CD4-positive, alpha-beta T cell (primary cell): ENCODE measurements around the gene MEIS1. TPM values are rescaled to one million over a fixed set of nuclear protein-coding genes. Genes with fewer than 3 reads are reported as not detected.

Experiments
- ATAC-seq: fragments of 200-7000 bp; cut with Tn5 transposase; one replicate; pipeline ENCODE4 v1.10.0; 2022; ENCODE audit warnings: mild to moderate bottlenecking; ENCODE audit not compliant: poor library complexity
- CTCF ChIA-PET: fragments of 350-600 bp; sonication (Branson Sonifier 250); formaldehyde crosslinking; loops from one replicate; lab custom pipeline; 2021; ENCODE audit warnings: antibody characterized with exemption, inconsistent platforms; lab: Charles Lee
- POLR2A ChIA-PET: fragments of 350-600 bp; sonication (Branson Sonifier 250); formaldehyde crosslinking; loops from one replicate; lab custom pipeline; 2021; ENCODE audit warnings: antibody characterized with exemption, inconsistent platforms; lab: Charles Lee
- DNase-seq, 14 experiments: peaks; one replicate each; pipeline ENCODE4 v3.0.0-alpha.2; 2013 to 2020; ENCODE audit warnings: mixed read lengths in 2 of 14
- H3K27ac ChIP-seq, 2 donors: one replicate each; pipeline versions ENCODE4 v1.5.1 to v1.7.0; 2013; ENCODE audit warnings: low read length in 2 of 2, low read depth in 1 of 2, mild to moderate bottlenecking in 1 of 2
- H3K27me3 ChIP-seq, 2 experiments: 1 replicate in 1 of 2; 2 replicates in 1 of 2; pipeline versions ENCODE4 v1.6.1 to v1.7.0; 2013; ENCODE audit warnings: low read length in 2 of 2, control low read depth in 1 of 2, mild to moderate bottlenecking in 1 of 2, moderate library complexity in 1 of 2; ENCODE audit not compliant: insufficient read depth in 2 of 2, control insufficient read depth in 1 of 2
- H3K36me3 ChIP-seq: one replicate; pipeline ENCODE4 v1.6.1; 2013; ENCODE audit warnings: low read length, control low read depth; ENCODE audit not compliant: insufficient read depth
- H3K4me1 ChIP-seq: one replicate; pipeline ENCODE4 v1.6.1; 2013; ENCODE audit warnings: low read length, control low read depth; ENCODE audit not compliant: insufficient read depth
- H3K4me3 ChIP-seq: one replicate; pipeline ENCODE4 v1.5.1; 2013; ENCODE audit warnings: mild to moderate bottlenecking, low read length, moderate library complexity
- H3K9me3 ChIP-seq, 2 experiments: 1 replicate in 1 of 2; 2 replicates in 1 of 2; pipeline versions ENCODE4 v1.6.1 to v1.7.0; 2013; ENCODE audit warnings: low read length in 2 of 2, mild to moderate bottlenecking in 2 of 2, control low read depth in 1 of 2, moderate library complexity in 1 of 2; ENCODE audit not compliant: control insufficient read depth in 1 of 2, insufficient read depth in 1 of 2
- H3K27ac Mint-ChIP-seq: one replicate; pipeline ENCODE4 v1.8.0; 2020; ENCODE audit warnings: mixed read lengths
- H3K27me3 Mint-ChIP-seq: one replicate; pipeline ENCODE4 v1.8.0; 2021; ENCODE audit warnings: mixed read lengths
- H3K36me3 Mint-ChIP-seq: one replicate; pipeline ENCODE4 v1.8.0; 2021; ENCODE audit warnings: low read depth, mixed read lengths
- H3K4me1 Mint-ChIP-seq: one replicate; pipeline ENCODE4 v1.8.0; 2021; ENCODE audit warnings: low read depth, mixed read lengths
- H3K4me3 Mint-ChIP-seq: one replicate; pipeline ENCODE4 v1.8.0; 2020; ENCODE audit warnings: mild to moderate bottlenecking, mixed read lengths
- H3K9me3 Mint-ChIP-seq: one replicate; pipeline ENCODE4 v1.8.0; 2020; ENCODE audit warnings: mixed read lengths
- intact Hi-C, 2 experiments: fragments of 100-400 bp; cut with DNase I in 1 of 2; cut with micrococcal nuclease in 1 of 2; formaldehyde crosslinking; loops; one replicate each; pipeline versions ENCODE4 v1.15.1 to v1.9.0; 2023 to 2025; cut with DNase I, micrococcal nuclease
- total RNA-seq, 174 experiments: library from RNA in 2 of 174; stranded (reverse) in 2 of 174; gene quantifications; one replicate each; pipeline ENCODE4 v1.2.3 and lab custom pipeline; 2021 to 2026
- TF ChIP-seq, protein P1 (sequence below): fragments of 200-600 bp; IDR thresholded peaks from one replicate; pipeline ENCODE4 v1.8.0; 2022; ENCODE audit warnings: antibody characterized with exemption, mild to moderate bottlenecking

The MEIS1 gene
- total RNA-seq, 2 experiments from 2014 or later = not detected

DNA sequence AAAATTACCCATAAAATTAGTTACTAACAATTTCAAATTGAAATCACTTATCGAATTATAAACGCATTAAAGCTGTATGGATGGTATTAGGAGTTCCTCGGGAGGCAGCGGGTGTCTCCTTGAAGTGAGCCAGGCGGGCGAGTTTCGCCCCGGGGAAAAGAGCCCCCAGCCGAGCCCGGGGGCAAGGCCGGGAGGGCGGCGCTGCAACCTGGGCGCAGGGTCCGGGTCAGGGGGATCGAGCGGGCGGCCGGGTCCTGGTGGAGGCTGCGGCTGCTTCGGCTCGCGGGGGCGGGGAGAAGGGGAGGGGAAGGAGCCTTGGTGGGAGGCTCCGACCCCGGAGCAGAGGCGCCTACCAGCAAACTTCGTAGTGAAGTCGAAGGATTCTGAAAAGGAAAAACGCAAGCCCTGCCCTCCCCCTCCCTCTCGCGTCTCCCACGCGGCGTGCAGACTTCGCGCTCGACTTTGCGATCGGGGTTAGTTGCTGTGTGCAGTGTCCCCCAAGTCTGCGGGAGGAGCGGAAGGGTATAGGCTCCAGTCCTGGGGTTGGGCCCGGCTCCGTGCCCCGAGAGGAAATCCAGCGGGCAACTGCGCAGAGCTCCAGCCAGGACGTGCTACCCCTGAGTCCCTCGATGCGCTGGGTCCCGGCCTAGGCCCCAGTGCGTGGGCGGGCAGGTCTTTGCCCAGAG, 140.8 kb downstream of the MEIS1 start:
- no peak overlapping the region for H3K27ac Mint-ChIP-seq
- no peak overlapping the region for H3K4me3 Mint-ChIP-seq
- H3K27me3 Mint-ChIP-seq = peaks cover 70% of the 10 kb centered on the region
- TF ChIP-seq, protein P1, sequence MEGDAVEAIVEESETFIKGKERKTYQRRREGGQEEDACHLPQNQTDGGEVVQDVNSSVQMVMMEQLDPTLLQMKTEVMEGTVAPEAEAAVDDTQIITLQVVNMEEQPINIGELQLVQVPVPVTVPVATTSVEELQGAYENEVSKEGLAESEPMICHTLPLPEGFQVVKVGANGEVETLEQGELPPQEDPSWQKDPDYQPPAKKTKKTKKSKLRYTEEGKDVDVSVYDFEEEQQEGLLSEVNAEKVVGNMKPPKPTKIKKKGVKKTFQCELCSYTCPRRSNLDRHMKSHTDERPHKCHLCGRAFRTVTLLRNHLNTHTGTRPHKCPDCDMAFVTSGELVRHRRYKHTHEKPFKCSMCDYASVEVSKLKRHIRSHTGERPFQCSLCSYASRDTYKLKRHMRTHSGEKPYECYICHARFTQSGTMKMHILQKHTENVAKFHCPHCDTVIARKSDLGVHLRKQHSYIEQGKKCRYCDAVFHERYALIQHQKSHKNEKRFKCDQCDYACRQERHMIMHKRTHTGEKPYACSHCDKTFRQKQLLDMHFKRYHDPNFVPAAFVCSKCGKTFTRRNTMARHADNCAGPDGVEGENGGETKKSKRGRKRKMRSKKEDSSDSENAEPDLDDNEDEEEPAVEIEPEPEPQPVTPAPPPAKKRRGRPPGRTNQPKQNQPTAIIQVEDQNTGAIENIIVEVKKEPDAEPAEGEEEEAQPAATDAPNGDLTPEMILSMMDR = no peak
- ChIA-PET POLR2A (no interaction called here), CTCF (no interaction called here)
- H3K9me3 Mint-ChIP-seq = no peaks in the 10 kb centered on the region
- intact Hi-C loops = no loop called here
- peaks cover 0 to 31% of the 10 kb centered on the region in 2 experiments for H3K9me3 ChIP-seq
- ATAC-seq (no peak), DNase-seq (no peak)
- peaks cover 8% of the 10 kb centered on the region for H3K4me1 Mint-ChIP-seq
- peaks cover 48 to 74% of the 10 kb centered on the region in 2 experiments for H3K27me3 ChIP-seq
- H3K36me3 ChIP-seq = no peaks in the 10 kb centered on the region
- no peaks in the 10 kb centered on the region for H3K36me3 Mint-ChIP-seq
- no peak overlapping the region for H3K27ac ChIP-seq
- H3K4me3 ChIP-seq = no peak overlapping the region
- peaks cover 13% of the 10 kb centered on the region for H3K4me1 ChIP-seq

GRCh38 chr2:66576311-66576560, 141.3 kb downstream of the MEIS1 start:
- DNase-seq (no peak), ATAC-seq (no peak)
- intact Hi-C loops = no loop called here
- ChIA-PET POLR2A (no interaction called here), CTCF (no interaction called here)
- no peak overlapping the region for H3K27ac ChIP-seq
- H3K9me3 Mint-ChIP-seq = no peaks in the 10 kb centered on the region
- H3K4me3 Mint-ChIP-seq = no peak overlapping the region
- H3K27ac Mint-ChIP-seq = no peak overlapping the region
- TF ChIP-seq, protein P1 = no peak
- H3K36me3 ChIP-seq = no peaks in the 10 kb centered on the region
- peaks cover 0 to 33% of the 10 kb centered on the region in 2 experiments for H3K9me3 ChIP-seq
- peaks cover 8% of the 10 kb centered on the region for H3K4me1 Mint-ChIP-seq
- H3K4me1 ChIP-seq = peaks cover 13% of the 10 kb centered on the region
- no peaks in the 10 kb centered on the region for H3K36me3 Mint-ChIP-seq
- H3K4me3 ChIP-seq = no peak overlapping the region
- peaks cover 52 to 78% of the 10 kb centered on the region in 2 experiments for H3K27me3 ChIP-seq
- peaks cover 75% of the 10 kb centered on the region for H3K27me3 Mint-ChIP-seq

DNA sequence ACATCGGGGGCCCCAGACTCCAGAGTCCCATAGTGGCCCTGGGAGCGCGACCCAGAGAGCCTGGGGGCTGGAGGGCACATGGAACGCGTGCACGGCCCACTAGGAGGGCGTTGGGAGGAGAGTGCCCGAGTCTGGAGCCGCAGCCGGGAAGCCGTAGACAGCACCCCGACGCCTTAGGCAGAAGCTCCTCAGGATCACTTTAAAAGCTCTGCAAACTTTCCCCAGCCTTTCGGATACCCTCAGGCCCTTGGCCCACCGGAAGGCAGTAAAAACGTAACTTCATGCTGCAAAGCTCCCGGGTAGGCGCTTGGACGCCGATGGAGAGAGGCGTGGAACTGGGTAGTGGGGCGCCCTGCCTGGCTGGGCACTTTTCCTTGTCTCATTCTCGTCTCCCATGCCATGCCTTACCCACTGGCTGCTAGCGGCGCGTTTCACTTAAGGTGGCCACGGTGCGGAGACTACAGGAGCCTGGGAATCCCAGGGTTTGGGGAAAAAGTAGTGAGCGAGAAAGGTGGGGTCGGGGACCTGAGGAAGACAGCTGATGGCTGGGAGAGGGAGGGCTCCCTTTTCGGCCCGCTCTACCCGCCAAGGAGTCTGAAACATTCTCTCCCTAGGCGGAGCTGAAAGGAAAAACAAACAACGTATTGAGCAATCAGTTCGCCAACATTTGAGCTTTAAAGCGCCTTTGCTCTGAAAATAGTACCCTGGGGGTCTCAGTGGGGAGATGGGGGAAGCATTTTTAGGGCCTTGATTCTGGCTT, 141.8 kb downstream of the MEIS1 start:
- peaks cover 8% of the 10 kb centered on the region for H3K4me1 Mint-ChIP-seq
- CTCF ChIA-PET = no interaction called here
- DNase-seq = no peak
- H3K36me3 Mint-ChIP-seq = no peaks in the 10 kb centered on the region
- no peaks in the 10 kb centered on the region for H3K9me3 Mint-ChIP-seq
- Histone ChIP-seq H3K4me1 (peaks cover 13% of the 10 kb centered on the region), H3K27me3 (peaks cover 57 to 83% of the 10 kb centered on the region in 2 experiments), H3K9me3 (peaks cover 0 to 38% of the 10 kb centered on the region in 2 experiments), H3K36me3 (no peaks in the 10 kb centered on the region), H3K4me3 (no peak overlapping the region), H3K27ac (no peak overlapping the region)
- intact Hi-C loops = no loop called here
- no peak overlapping the region for H3K4me3 Mint-ChIP-seq
- H3K27me3 Mint-ChIP-seq = peaks cover 74% of the 10 kb centered on the region
- POLR2A ChIA-PET = no interaction called here
- no peak overlapping the region for H3K27ac Mint-ChIP-seq
- ATAC-seq = no peak
- TF ChIP-seq, protein P1 = no peak
